Measurements from ENCODE around the gene NAV3.

- TF ChIP-seq POLR2AphosphoS5 (IDR thresholded peaks at IDR 0.05; ENCODE audit: low read depth) (no peak), CTCF (conservative IDR thresholded peaks at IDR 0.05; ENCODE audit: low read depth in 2 of 2) (no peak), NANOG (IDR thresholded peaks at IDR 0.05; ENCODE audit: borderline replicate concordance) (no peak), EZH2phosphoT487 (IDR thresholded peaks at IDR 0.05; ENCODE audit: unreplicated experiment) (no peak), JUNB (IDR thresholded peaks at IDR 0.05; ENCODE audit: unreplicated experiment) (no peak), ZNF331 (CRISPR knock-in tag; IDR thresholded peaks at IDR 0.05; ENCODE audit: low read depth) (no peak), ZNF462 (CRISPR knock-in tag; IDR thresholded peaks at IDR 0.05) (no peak), CREB1 (CRISPR knock-in tag; IDR thresholded peaks at IDR 0.05; ENCODE audit: low read depth) (no peak)
These were observed 377.4 kb downstream of the NAV3 start for GRCh38 chr12:78208092-78208491.
